ENCODE data around the gene PTGDR. TPM values are rescaled to one million over a fixed set of nuclear protein-coding genes. Genes with fewer than 3 reads are reported as not detected.

PTGDR gene
- total and polyA plus RNA-seq, 2 donors (not counting 1 experiment from before 2014, with no cell fraction given), result 0.08 TPM; not detected in 1

DNA sequence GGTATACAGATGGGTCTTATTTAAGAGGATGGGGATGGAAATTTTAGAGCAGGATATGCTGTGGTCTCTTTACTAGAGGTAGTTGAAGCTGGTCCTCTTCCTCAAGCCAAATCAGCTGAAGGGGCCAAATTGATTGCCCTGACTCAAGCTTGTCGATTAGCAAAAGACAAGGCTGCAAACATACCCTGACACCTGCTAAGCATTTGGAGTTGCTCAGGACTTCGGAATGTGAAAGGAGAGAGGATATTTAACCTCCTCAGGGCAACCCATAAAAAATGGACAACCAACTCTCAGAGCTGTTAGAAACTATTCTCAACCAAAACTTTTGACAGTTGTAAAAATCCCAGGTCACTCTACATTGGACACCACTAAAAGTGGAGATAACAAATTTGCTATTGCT is 15.6 kb downstream of the PTGDR start:
- H3K27ac ChIP-seq (ENCODE audit: insufficient read depth, low read length), result no peak overlapping the region
- H3K4me1 ChIP-seq (ENCODE audit: control insufficient read depth, extremely low read depth, insufficient read depth, low read length), result no peaks in the 10 kb centered on the region
- no peaks in the 10 kb centered on the region for H3K9me3 ChIP-seq (ENCODE audit: control insufficient read depth, insufficient read depth, low read depth, low read length)
- no peak for TF ChIP-seq CTCF (conservative IDR thresholded peaks at IDR 0.05 in 1 of 2, IDR thresholded peaks at IDR 0.05 in 1 of 2; ENCODE audit: low read depth in 1 of 2, low read length in 2 of 2)
- TF ChIP-seq EZH2 (IDR thresholded peaks at IDR 0.05; ENCODE audit: low read length, missing control alignments), result no peak
- DNase-seq (ENCODE audit: low read depth in 2 of 2), result no peak
- H3K27me3 ChIP-seq (ENCODE audit: control insufficient read depth, insufficient read depth, low read length), result no peaks in the 10 kb centered on the region
- H3K9ac ChIP-seq (ENCODE audit: insufficient read depth, low read length), result no peak overlapping the region
- H3K79me2 ChIP-seq (ENCODE audit: control insufficient read depth, insufficient read depth, low read length), result no peaks in the 10 kb centered on the region
- H3K4me3 ChIP-seq (replicated peaks in 1 of 4; ENCODE audit: control extremely low read depth in 1 of 4, insufficient read depth in 1 of 4, low read depth in 3 of 4, low read length in 4 of 4), result no peak overlapping the region
- H3K36me3 ChIP-seq (ENCODE audit: control insufficient read depth, insufficient read depth, low read length), result no peaks in the 10 kb centered on the region
- no peak overlapping the region for H2AFZ ChIP-seq (ENCODE audit: low read length)
- H3K4me2 ChIP-seq (ENCODE audit: extremely low read depth, insufficient read depth, low read length), result no peak overlapping the region
- H4K20me1 ChIP-seq (ENCODE audit: control insufficient read depth, extremely low read depth, insufficient read depth, low read length), result no peaks in the 10 kb centered on the region

- H3K27me3 ChIP-seq (ENCODE audit: control insufficient read depth, insufficient read depth, low read length), result peaks cover 4% of the 10 kb centered on the region
- TF ChIP-seq EZH2 (IDR thresholded peaks at IDR 0.05; ENCODE audit: low read length, missing control alignments) (no peak), CTCF (conservative IDR thresholded peaks at IDR 0.05 in 1 of 2, IDR thresholded peaks at IDR 0.05 in 1 of 2; ENCODE audit: low read depth in 1 of 2, low read length in 2 of 2) (no peak)
Observed at GRCh38 chr14:52286661-52287649, 19.5 kb downstream of the PTGDR start.

DNA sequence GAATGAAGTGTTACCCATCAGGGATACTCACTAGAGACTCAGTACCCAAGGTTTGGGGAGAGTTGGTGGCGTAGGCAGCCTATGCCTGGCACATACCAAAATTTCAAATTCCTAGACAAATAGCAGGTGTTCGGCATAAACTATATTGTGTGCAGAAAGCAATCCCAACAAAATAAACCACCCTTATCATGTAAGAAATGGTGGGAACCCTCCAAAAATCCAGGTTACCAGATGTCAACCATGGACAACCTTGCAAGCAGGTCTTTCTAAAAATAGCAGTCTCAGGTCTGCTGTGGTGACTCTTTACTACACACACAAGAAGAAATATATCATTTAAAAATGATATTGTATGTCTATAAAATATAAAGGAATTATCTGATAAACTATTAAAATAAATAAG is 28.9 kb downstream of the PTGDR start:
- Histone ChIP-seq H3K4me3 (replicated peaks in 1 of 4; ENCODE audit: control extremely low read depth in 1 of 4, insufficient read depth in 1 of 4, low read depth in 3 of 4, low read length in 4 of 4) (no peak overlapping the region), H3K36me3 (ENCODE audit: control insufficient read depth, insufficient read depth, low read length) (no peaks in the 10 kb centered on the region)
- TF ChIP-seq EZH2 (IDR thresholded peaks at IDR 0.05; ENCODE audit: low read length, missing control alignments) (no peak), CTCF (conservative IDR thresholded peaks at IDR 0.05 in 1 of 2, IDR thresholded peaks at IDR 0.05 in 1 of 2; ENCODE audit: low read depth in 1 of 2, low read length in 2 of 2) (no peak)

More at GRCh38 chr14:52286661-52287649, 19.5 kb downstream of the PTGDR start:
- no peaks in the 10 kb centered on the region for H3K9me3 ChIP-seq (ENCODE audit: control insufficient read depth, insufficient read depth, low read depth, low read length)
- H3K36me3 ChIP-seq (ENCODE audit: control insufficient read depth, insufficient read depth, low read length), result no peaks in the 10 kb centered on the region
- H3K4me3 ChIP-seq (replicated peaks in 1 of 4; ENCODE audit: control extremely low read depth in 1 of 4, insufficient read depth in 1 of 4, low read depth in 3 of 4, low read length in 4 of 4), result no peak overlapping the region
- no peaks in the 10 kb centered on the region for H3K79me2 ChIP-seq (ENCODE audit: control insufficient read depth, insufficient read depth, low read length)
- H3K27ac ChIP-seq (ENCODE audit: insufficient read depth, low read length), result no peak overlapping the region
- no peak overlapping the region for H3K9ac ChIP-seq (ENCODE audit: insufficient read depth, low read length)
- H3K4me1 ChIP-seq (ENCODE audit: control insufficient read depth, extremely low read depth, insufficient read depth, low read length), result no peaks in the 10 kb centered on the region
- DNase-seq (ENCODE audit: low read depth in 2 of 2), result peak in 1 of 2 donors; percentile 30
- no peaks in the 10 kb centered on the region for H4K20me1 ChIP-seq (ENCODE audit: control insufficient read depth, extremely low read depth, insufficient read depth, low read length)
- H3K4me2 ChIP-seq (ENCODE audit: extremely low read depth, insufficient read depth, low read length), result no peak overlapping the region
- no peak overlapping the region for H2AFZ ChIP-seq (ENCODE audit: low read length)

More for the DNA sequence above, 28.9 kb downstream of the PTGDR start:
- Histone ChIP-seq H4K20me1 (ENCODE audit: control insufficient read depth, extremely low read depth, insufficient read depth, low read length) (no peaks in the 10 kb centered on the region), H3K27me3 (ENCODE audit: control insufficient read depth, insufficient read depth, low read length) (no peaks in the 10 kb centered on the region), H3K79me2 (ENCODE audit: control insufficient read depth, insufficient read depth, low read length) (no peaks in the 10 kb centered on the region), H2AFZ (ENCODE audit: low read length) (no peak overlapping the region), H3K9ac (ENCODE audit: insufficient read depth, low read length) (no peak overlapping the region), H3K4me1 (ENCODE audit: control insufficient read depth, extremely low read depth, insufficient read depth, low read length) (no peaks in the 10 kb centered on the region), H3K27ac (ENCODE audit: insufficient read depth, low read length) (no peak overlapping the region), H3K4me2 (ENCODE audit: extremely low read depth, insufficient read depth, low read length) (no peak overlapping the region), H3K9me3 (ENCODE audit: control insufficient read depth, insufficient read depth, low read depth, low read length) (no peaks in the 10 kb centered on the region)
- DNase-seq (ENCODE audit: low read depth in 2 of 2), result no peak

All from fibroblast of lung (primary cell).